ENCODE results near the gene C21orf58.
A peak's percentile ranks its signal among the peaks of the same experiment; 100 is the strongest.

The C21orf58 gene

GRCh38 chr21:46256501-46256994, 67.1 kb downstream of the C21orf58 start:
- no peak for TF ChIP-seq CTCF (IDR thresholded peaks at IDR 0.05; ENCODE audit: control extremely low read depth, extremely low read depth, low read depth, missing control alignments)
- CTCF ChIA-PET = no interaction called here
- POLR2A ChIA-PET = interaction anchor here (0.7 kb wide), 1 partner anchor 1333 kb away, joined by 12 read pairs; no protein-coding TSS in a partner anchor
- no peak for DNase-seq (ENCODE audit: extremely low spot score)

- CTCF ChIA-PET = interaction anchor here (1.6 kb wide), 1 partner anchor 26 kb away, joined by 3 read pairs; no protein-coding TSS in a partner anchor
- POLR2A ChIA-PET = no interaction called here
- no peak for DNase-seq (ENCODE audit: extremely low spot score)
- no peak for TF ChIP-seq CTCF (IDR thresholded peaks at IDR 0.05; ENCODE audit: control extremely low read depth, extremely low read depth, low read depth, missing control alignments)
Observed at GRCh38 chr21:46255758-46256337, 67.8 kb downstream of the C21orf58 start.

- ChIA-PET CTCF (interaction anchor here (1.0 to 3.4 kb wide), 4 partner anchors 13 to 112 kb away, joined by 3 to 21 read pairs (median 10); partner anchors contain the start of gene LSS), POLR2A (interaction anchor here (0.9 to 1.7 kb wide), 2 partner anchors 28 to 36 kb away, joined by 3 to 4 read pairs; no protein-coding TSS in a partner anchor)
- no peak for DNase-seq (ENCODE audit: extremely low spot score)
- TF ChIP-seq CTCF (IDR thresholded peaks at IDR 0.05; ENCODE audit: control extremely low read depth, extremely low read depth, low read depth, missing control alignments) = no peak
Observed at GRCh38 chr21:46255166-46255565, 68.5 kb downstream of the C21orf58 start.

GRCh38 chr21:46254208-46254975, 69.3 kb downstream of the C21orf58 start:
- POLR2A ChIA-PET = interaction anchor here (0.6 to 1.9 kb wide), 4 partner anchors 15 to 45 kb away, joined by 3 to 6 read pairs (median 4); no protein-coding TSS in a partner anchor
- no peak for TF ChIP-seq CTCF (IDR thresholded peaks at IDR 0.05; ENCODE audit: control extremely low read depth, extremely low read depth, low read depth, missing control alignments)
- CTCF ChIA-PET = interaction anchor here (1.0 to 3.4 kb wide), 8 partner anchors 12 to 111 kb away, joined by 3 to 21 read pairs (median 6); partner anchors contain the start of genes LSS and MCM3AP
- DNase-seq (ENCODE audit: extremely low spot score) = peak; percentile 64

GRCh38 chr21:46253610-46254124, 70.0 kb downstream of the C21orf58 start:
- ChIA-PET CTCF (interaction anchor here (1.3 to 3.4 kb wide), 6 partner anchors 11 to 110 kb away, joined by 4 to 21 read pairs (median 8); partner anchors contain the start of genes LSS and MCM3AP), POLR2A (interaction anchor here (0.6 to 1.9 kb wide), 3 partner anchors 16 to 45 kb away, joined by 3 to 6 read pairs (median 4); no protein-coding TSS in a partner anchor)
- peak; percentile 47 for DNase-seq (ENCODE audit: extremely low spot score)
- TF ChIP-seq CTCF (IDR thresholded peaks at IDR 0.05; ENCODE audit: control extremely low read depth, extremely low read depth, low read depth, missing control alignments) = no peak

GRCh38 chr21:46252840-46253239, 70.8 kb downstream of the C21orf58 start:
- no peak for DNase-seq (ENCODE audit: extremely low spot score)
- ChIA-PET CTCF (interaction anchor here (1.3 to 3.4 kb wide), 6 partner anchors 10 to 109 kb away, joined by 4 to 21 read pairs (median 8); partner anchors contain the start of genes LSS and MCM3AP), POLR2A (interaction anchor here (0.7 to 1.9 kb wide), 2 partner anchors 17 to 110 kb away, joined by 3 to 6 read pairs; no protein-coding TSS in a partner anchor)
- TF ChIP-seq CTCF (IDR thresholded peaks at IDR 0.05; ENCODE audit: control extremely low read depth, extremely low read depth, low read depth, missing control alignments) = no peak

Measured in GM10248 (cell line).